Neural crest cell (in vitro differentiated cells): ENCODE data around the gene GBP4. TPM values are rescaled to one million over a fixed set of nuclear protein-coding genes. Genes with fewer than 3 reads are reported as not detected.

Experiments
- DNase-seq: peaks from one replicate; pipeline ENCODE4 v3.0.0; 2021; ENCODE audit warnings: low read depth, mixed read lengths, low spot score
- H3K27ac Mint-ChIP-seq: one replicate; pipeline ENCODE4 v1.8.0; 2021; ENCODE audit warnings: mild to moderate bottlenecking, mixed read lengths; ENCODE audit not compliant: unreplicated experiment
- H3K27me3 Mint-ChIP-seq: 2 replicates; pipeline ENCODE4 v1.8.0; 2021; ENCODE audit warnings: low read depth, mild to moderate bottlenecking, mixed read lengths
- H3K36me3 Mint-ChIP-seq: 2 replicates; pipeline ENCODE4 v1.8.0; 2021; ENCODE audit warnings: low read depth, mild to moderate bottlenecking, mixed read lengths
- H3K4me1 Mint-ChIP-seq: 2 replicates; pipeline ENCODE4 v1.8.0; 2021; ENCODE audit warnings: mixed read lengths
- H3K4me3 Mint-ChIP-seq: one replicate; pipeline ENCODE4 v1.8.0; 2021; ENCODE audit warnings: mild to moderate bottlenecking, mixed read lengths
- H3K9me3 Mint-ChIP-seq: 2 replicates; pipeline ENCODE4 v1.8.0; 2021; ENCODE audit warnings: mixed read lengths
- CTCF ChIP-seq: fragments of 200-600 bp; sonication (generic); conservative IDR thresholded peaks from 2 replicates; pipeline ENCODE4 v1.5.0; 2021; ENCODE audit warnings: antibody characterized with exemption, mild to moderate bottlenecking
- total RNA-seq: library from RNA; stranded (reverse); gene quantifications from 2 replicates; pipeline ENCODE4 v1.2.1, GENCODE V29; 2021

GBP4 gene
- total RNA-seq, 1 donor from 2014 or later = not detected

- no peaks in the 10 kb centered on the region for H3K36me3 Mint-ChIP-seq
- no peak for DNase-seq
- H3K27ac Mint-ChIP-seq = no peak overlapping the region
- H3K4me3 Mint-ChIP-seq = no peak overlapping the region
- no peak for TF ChIP-seq CTCF
- H3K4me1 Mint-ChIP-seq = peaks cover 7% of the 10 kb centered on the region
- H3K27me3 Mint-ChIP-seq = no peaks in the 10 kb centered on the region
- H3K9me3 Mint-ChIP-seq = peaks cover 4% of the 10 kb centered on the region
Measured at GRCh38 chr1:89179343-89179742, 19.4 kb downstream of the GBP4 start.

GRCh38 chr1:89176971-89177370 is 21.8 kb downstream of the GBP4 start:
- H3K36me3 Mint-ChIP-seq = no peaks in the 10 kb centered on the region
- no peak overlapping the region for H3K4me3 Mint-ChIP-seq
- H3K9me3 Mint-ChIP-seq = no peaks in the 10 kb centered on the region
- no peaks in the 10 kb centered on the region for H3K27me3 Mint-ChIP-seq
- peaks cover 4% of the 10 kb centered on the region for H3K4me1 Mint-ChIP-seq
- no peak for DNase-seq
- H3K27ac Mint-ChIP-seq = no peak overlapping the region
- no peak for TF ChIP-seq CTCF

- no peaks in the 10 kb centered on the region for H3K4me1 Mint-ChIP-seq
- no peak within 1 kb of the TSS for H3K27ac Mint-ChIP-seq
- no peak for DNase-seq
- no peak within 1 kb of the TSS for H3K4me3 Mint-ChIP-seq
- TF ChIP-seq CTCF = no peak
- no peaks in the 10 kb centered on the region for H3K27me3 Mint-ChIP-seq
- H3K9me3 Mint-ChIP-seq = no peaks in the 10 kb centered on the region
- no peaks in the 10 kb centered on the region for H3K36me3 Mint-ChIP-seq
Measured at GRCh38 chr1:89175601-89176256, 23.0 kb downstream of the GBP4 start, which contains the start of gene GBP7. Gene GBP7, minus strand, starts transcription at chr1:89176003. Its CDS starts 4,068 bp downstream, at chr1:89171935.

- H3K4me3 Mint-ChIP-seq = no peak overlapping the region
- H3K27ac Mint-ChIP-seq = no peak overlapping the region
- H3K9me3 Mint-ChIP-seq = no peaks in the 10 kb centered on the region
- no peaks in the 10 kb centered on the region for H3K36me3 Mint-ChIP-seq
- DNase-seq = no peak
- no peaks in the 10 kb centered on the region for H3K4me1 Mint-ChIP-seq
- no peak for TF ChIP-seq CTCF
- no peaks in the 10 kb centered on the region for H3K27me3 Mint-ChIP-seq
Measured at GRCh38 chr1:89174491-89174890, 24.3 kb downstream of the GBP4 start.

GRCh38 chr1:89172468-89173143 is 26.1 kb downstream of the GBP4 start:
- Mint-ChIP-seq H3K4me3 (no peak overlapping the region), H3K27me3 (no peaks in the 10 kb centered on the region), H3K9me3 (no peaks in the 10 kb centered on the region), H3K27ac (no peak overlapping the region), H3K4me1 (no peaks in the 10 kb centered on the region), H3K36me3 (no peaks in the 10 kb centered on the region)
- DNase-seq = no peak
- TF ChIP-seq CTCF = no peak
